GM10266 (cell line): ENCODE measurements around the gene IQCF6.

Experiments used
- DNase-seq: peaks from one replicate; pipeline ENCODE4 v3.0.0; 2012; ENCODE audit errors: extremely low spot score
- CTCF ChIP-seq: IDR thresholded peaks from 2 replicates; pipeline ENCODE4 v1.5.1; 2012; ENCODE audit warnings: mild to moderate bottlenecking, low read depth; ENCODE audit not compliant: control insufficient read depth, insufficient read depth; ENCODE audit errors: missing control alignments

IQCF6 gene

DNA sequence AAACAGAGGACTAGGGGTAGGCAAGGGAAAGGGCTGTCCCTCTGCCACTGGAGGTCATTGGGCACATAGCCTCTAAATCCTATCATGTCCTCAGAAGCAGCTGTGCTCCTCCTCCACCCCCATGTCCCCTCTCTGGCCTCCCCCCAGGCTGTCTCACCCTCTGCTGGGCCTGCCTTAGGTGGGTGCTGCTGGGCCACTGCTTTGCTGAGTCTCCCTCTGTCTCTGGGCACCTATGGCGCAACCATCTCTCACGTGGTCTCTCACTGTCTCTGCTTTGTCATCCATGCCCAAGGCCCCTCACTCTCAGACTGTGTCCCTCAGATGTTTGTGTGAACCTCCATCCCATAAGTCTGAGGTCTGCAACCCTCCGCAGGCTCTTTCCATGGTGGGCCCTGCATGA lies 35.0 kb upstream of the IQCF6 start:
- DNase-seq: no peak
- TF ChIP-seq CTCF: no peak

- no peak for DNase-seq
- TF ChIP-seq CTCF: no peak
Measured at GRCh38 chr3:51813539-51813938, 34.5 kb upstream of the IQCF6 start.

- no peak for TF ChIP-seq CTCF
- DNase-seq: no peak
Measured at GRCh38 chr3:51808934-51809333, 29.9 kb upstream of the IQCF6 start.

- DNase-seq: no peak
- no peak for TF ChIP-seq CTCF
Measured at GRCh38 chr3:51802106-51802703, 23.2 kb upstream of the IQCF6 start.

DNA sequence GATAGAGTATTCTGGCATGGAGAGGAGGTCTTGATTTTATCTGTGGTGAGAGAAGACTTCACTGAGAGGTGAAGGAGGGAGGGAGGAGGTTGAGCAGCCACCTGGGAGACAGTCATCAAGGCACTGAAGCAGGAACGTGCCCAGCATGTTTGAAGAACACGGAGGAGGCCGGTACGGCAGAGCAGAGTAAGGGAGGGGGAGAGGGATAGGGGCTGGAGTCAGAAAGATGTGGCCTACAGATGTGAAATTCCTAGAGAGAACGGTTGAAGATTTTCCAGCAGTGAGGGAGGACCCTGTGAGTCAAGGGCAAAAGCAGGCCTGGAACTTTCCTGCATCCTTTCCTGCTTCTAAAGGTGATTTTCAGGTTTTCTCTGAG lies 21.7 kb upstream of the IQCF6 start:
- no peak for DNase-seq
- TF ChIP-seq CTCF: no peak

DNA sequence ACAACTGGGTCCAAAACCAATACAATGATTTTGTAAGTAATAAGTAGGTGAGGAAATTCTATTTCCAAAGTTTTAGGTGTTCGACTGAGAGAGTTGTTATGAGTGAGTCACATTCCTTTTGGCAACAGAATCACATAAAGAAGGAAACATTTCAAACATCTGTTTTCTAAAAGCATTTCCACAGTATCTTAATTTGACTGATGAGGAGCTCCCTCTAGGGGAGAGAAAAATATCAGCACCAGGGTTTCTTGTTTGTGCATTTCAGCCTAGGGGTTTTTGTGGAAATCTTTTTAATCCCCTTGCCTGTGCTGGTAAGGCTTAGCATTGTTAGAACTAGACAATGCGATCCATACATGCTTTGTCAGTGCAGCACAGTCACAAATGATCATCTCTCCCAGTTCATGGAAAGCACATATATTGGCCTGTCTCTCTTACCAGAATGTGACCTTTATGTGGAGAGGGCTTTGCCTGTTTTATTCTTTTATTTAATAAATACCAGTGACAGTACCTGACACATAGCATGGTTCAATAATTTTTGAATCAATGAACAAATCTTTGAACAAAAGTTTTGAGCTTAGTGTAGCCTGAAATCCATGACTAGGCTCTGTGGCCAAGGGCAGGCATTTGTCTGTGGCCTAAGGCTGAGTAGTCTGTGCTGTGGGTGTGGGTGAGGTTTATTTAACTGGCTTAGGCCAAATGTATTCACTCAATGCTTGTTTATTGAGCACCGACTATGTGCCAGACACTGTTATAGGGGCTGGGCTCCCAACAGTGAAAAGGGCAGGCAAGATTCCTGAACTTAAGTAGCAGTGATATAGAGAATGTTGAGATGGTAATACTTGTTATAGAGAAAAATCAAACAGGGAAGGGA lies 21.1 kb upstream of the IQCF6 start:
- peak; percentile 63 for TF ChIP-seq CTCF
- DNase-seq: peak; percentile 47

GRCh38 chr3:51798411-51798963 lies 19.4 kb upstream of the IQCF6 start:
- DNase-seq: no peak
- no peak for TF ChIP-seq CTCF
